A673 (cell line): ENCODE data around the gene MRGPRX2. TPM values are rescaled to one million over a fixed set of nuclear protein-coding genes. Genes with fewer than 3 reads are reported as not detected.

Experiments used
- BruUV-seq: library from RNA; stranded (reverse); fragments of 400-500 nt; replicated peaks from 2 replicates; lab custom pipeline; 2021; lab: Mats Ljungman, UMichigan
- CTCF ChIA-PET: fragments of 300-600 bp; sonication (Branson Sonifier 250); formaldehyde crosslinking; loops from one replicate; lab custom pipeline; 2022; ENCODE audit warnings: antibody characterized with exemption; lab: Charles Lee
- POLR2A ChIA-PET: fragments of 300-600 bp; sonication (Branson Sonifier 250); formaldehyde crosslinking; loops from one replicate; lab custom pipeline; 2022; ENCODE audit warnings: antibody characterized with exemption; ENCODE audit not compliant: low non-redundant PET; lab: Charles Lee
- DNase-seq: peaks from one replicate; pipeline ENCODE4 v3.0.0-alpha.2; 2015; ENCODE audit warnings: low spot score
- H3K27ac ChIP-seq: fragments of 200-600 bp; sonication (generic); 2 replicates; pipeline ENCODE4 v1.5.1; 2016; ENCODE audit warnings: mixed run types, low read depth, mild to moderate bottlenecking, mixed read lengths, antibody characterized with exemption, low read length; ENCODE audit not compliant: poor library complexity, severe bottlenecking
- H3K27me3 ChIP-seq: fragments of 200-600 bp; sonication (generic); replicated peaks from 2 replicates; pipeline ENCODE4 v1.6.1; 2017; ENCODE audit warnings: mixed run types, low read depth, mild to moderate bottlenecking, mixed read lengths, antibody characterized with exemption, low read length; ENCODE audit not compliant: insufficient read depth, poor library complexity
- H3K36me3 ChIP-seq: fragments of 200-600 bp; sonication (generic); 2 replicates; pipeline ENCODE4 v1.6.1; 2016; ENCODE audit warnings: mixed run types, mild to moderate bottlenecking, mixed read lengths, antibody characterized with exemption, low read length; ENCODE audit not compliant: insufficient read depth, poor library complexity, severe bottlenecking
- H3K4me1 ChIP-seq: fragments of 200-600 bp; sonication (generic); 2 replicates; pipeline ENCODE4 v1.6.1; 2017; ENCODE audit warnings: mixed run types, mild to moderate bottlenecking, mixed read lengths, antibody characterized with exemption, low read length; ENCODE audit not compliant: insufficient read depth, poor library complexity, severe bottlenecking
- H3K4me3 ChIP-seq: fragments of 200-600 bp; sonication (generic); 2 replicates; pipeline ENCODE4 v1.5.1; 2016; ENCODE audit warnings: low read depth, mixed run types, mild to moderate bottlenecking, mixed read lengths, low read length; ENCODE audit not compliant: poor library complexity, severe bottlenecking
- H3K9me3 ChIP-seq: fragments of 200-600 bp; sonication (generic); 2 replicates; pipeline ENCODE4 v1.6.1; 2016; ENCODE audit warnings: mixed run types, low read depth, mild to moderate bottlenecking, mixed read lengths, antibody characterized with exemption, low read length; ENCODE audit not compliant: poor library complexity, severe bottlenecking
- EZH2 ChIP-seq: fragments of 200-600 bp; sonication (generic); IDR thresholded peaks from 2 replicates; pipeline ENCODE4 v1.6.1; 2017; ENCODE audit warnings: borderline replicate concordance, low read depth, mild to moderate bottlenecking, mixed read lengths, antibody characterized with exemption, low read length; ENCODE audit not compliant: poor library complexity, severe bottlenecking
- intact Hi-C: fragments of 100-400 bp; cut with micrococcal nuclease; formaldehyde crosslinking; loops from one replicate; pipeline ENCODE4 v1.10.0; 2022; ENCODE audit not compliant: unreplicated experiment
- total RNA-seq: library from RNA; stranded (reverse); gene quantifications from 2 replicates; pipeline ENCODE4 v1.2.3, GENCODE V29; 2021
- TF ChIP-seq, protein P1 (sequence below): fragments of 300-800, 200-600 bp; sonication (generic); conservative IDR thresholded peaks from 2 replicates; pipeline ENCODE4 v1.5.1; 2017; ENCODE audit warnings: low read depth, mild to moderate bottlenecking, antibody characterized with exemption, low read length, moderate library complexity, mixed read lengths

Gene MRGPRX2
- total RNA-seq, 1 experiment from 2014 or later = not detected

DNA sequence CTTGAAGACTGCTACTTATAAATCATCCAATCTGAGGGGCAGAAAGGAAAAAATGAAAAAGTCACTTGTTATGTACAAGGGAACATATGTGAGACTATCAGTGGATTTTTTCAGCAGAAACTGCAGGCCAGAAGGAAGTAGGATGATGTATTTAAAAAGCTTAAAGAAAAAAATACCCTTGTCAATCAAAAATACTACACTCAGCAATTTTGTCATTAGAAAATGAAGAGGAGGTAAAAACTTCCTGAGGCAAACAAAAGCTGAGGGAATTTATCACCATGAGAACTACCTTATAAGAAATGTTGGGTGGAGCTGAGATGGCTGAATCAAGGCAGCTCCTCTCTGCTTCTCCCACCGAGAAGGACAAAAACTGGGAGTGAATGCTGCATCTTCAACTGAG is 21.1 kb downstream of the MRGPRX2 start:
- ChIA-PET CTCF (no interaction called here), POLR2A (no interaction called here)
- H3K36me3 ChIP-seq = no peaks in the 10 kb centered on the region
- no peak overlapping the region for H3K27ac ChIP-seq
- no peaks in the 10 kb centered on the region for H3K4me1 ChIP-seq
- intact Hi-C loops = no loop called here
- H3K9me3 ChIP-seq = no peaks in the 10 kb centered on the region
- no peak for DNase-seq
- TF ChIP-seq, protein P1, sequence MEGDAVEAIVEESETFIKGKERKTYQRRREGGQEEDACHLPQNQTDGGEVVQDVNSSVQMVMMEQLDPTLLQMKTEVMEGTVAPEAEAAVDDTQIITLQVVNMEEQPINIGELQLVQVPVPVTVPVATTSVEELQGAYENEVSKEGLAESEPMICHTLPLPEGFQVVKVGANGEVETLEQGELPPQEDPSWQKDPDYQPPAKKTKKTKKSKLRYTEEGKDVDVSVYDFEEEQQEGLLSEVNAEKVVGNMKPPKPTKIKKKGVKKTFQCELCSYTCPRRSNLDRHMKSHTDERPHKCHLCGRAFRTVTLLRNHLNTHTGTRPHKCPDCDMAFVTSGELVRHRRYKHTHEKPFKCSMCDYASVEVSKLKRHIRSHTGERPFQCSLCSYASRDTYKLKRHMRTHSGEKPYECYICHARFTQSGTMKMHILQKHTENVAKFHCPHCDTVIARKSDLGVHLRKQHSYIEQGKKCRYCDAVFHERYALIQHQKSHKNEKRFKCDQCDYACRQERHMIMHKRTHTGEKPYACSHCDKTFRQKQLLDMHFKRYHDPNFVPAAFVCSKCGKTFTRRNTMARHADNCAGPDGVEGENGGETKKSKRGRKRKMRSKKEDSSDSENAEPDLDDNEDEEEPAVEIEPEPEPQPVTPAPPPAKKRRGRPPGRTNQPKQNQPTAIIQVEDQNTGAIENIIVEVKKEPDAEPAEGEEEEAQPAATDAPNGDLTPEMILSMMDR = no peak
- no peak for TF ChIP-seq EZH2
- peaks cover 8% of the 10 kb centered on the region for H3K27me3 ChIP-seq
- BruUV-seq = no TSS peak
- no peak overlapping the region for H3K4me3 ChIP-seq

DNA sequence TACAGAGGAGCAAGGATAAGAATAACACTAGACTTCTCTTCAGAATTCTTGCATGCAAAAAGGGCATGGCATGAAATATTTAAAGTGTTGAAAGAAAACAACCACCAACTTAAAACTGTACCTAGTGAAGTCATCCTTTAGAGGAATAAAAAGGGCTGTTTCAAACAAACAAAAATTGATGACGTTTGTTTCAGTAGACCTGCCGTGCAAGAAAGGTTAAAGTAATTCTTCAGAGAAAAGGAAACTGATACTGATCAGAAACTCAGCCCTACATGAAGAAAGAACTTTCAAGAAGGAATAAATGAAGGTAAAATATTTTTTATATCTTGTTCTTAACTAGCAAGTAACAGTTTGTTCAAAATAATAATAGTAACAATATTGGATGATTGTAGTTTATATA is 27.5 kb downstream of the MRGPRX2 start:
- no peak for DNase-seq
- Histone ChIP-seq H3K4me3 (no peak overlapping the region), H3K27me3 (peaks cover 8% of the 10 kb centered on the region), H3K4me1 (no peaks in the 10 kb centered on the region), H3K27ac (no peak overlapping the region), H3K9me3 (no peaks in the 10 kb centered on the region), H3K36me3 (no peaks in the 10 kb centered on the region)
- ChIA-PET POLR2A (no interaction called here), CTCF (no interaction called here)
- TF ChIP-seq EZH2 = no peak
- TF ChIP-seq, protein P1 = no peak
- intact Hi-C loops = no loop called here
- BruUV-seq = no TSS peak

DNA sequence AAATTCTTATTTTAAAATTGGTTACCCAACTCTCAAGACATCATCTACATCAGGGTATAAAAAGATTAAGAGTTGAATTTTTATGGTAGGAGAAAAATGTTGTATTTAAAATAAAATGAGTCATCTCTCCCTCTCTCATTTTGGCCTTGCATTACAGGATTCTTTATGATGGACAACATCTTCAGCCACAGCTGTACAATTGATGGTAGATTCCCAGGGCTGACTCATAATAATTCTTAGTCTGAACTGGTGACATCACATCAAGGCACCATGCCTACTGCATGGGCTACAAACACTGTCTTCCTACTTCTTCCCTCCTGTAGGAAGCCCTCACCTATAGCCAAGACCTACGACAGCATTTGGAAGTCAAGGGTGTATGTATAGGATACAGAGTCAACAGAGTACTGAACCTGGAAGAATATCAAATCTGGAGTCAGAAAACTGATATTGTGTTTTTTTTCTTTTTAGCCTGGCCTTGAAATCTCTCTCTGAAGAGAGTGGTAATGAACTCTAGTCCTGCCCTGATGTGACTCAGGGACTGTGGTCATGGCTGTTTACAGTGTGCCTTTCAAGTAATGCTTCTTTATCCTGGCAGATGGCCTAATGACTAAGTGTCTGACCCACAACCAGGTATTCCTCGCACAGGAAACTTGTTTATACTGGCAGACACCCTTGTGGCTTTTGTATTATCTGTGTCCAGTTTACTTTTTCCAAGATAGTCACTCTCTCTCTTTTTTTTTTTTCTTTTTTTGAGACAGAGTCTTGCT is 32.5 kb downstream of the MRGPRX2 start:
- Histone ChIP-seq H3K27me3 (peaks cover 12% of the 10 kb centered on the region), H3K27ac (no peak overlapping the region), H3K9me3 (no peaks in the 10 kb centered on the region), H3K4me3 (no peak overlapping the region), H3K4me1 (no peaks in the 10 kb centered on the region), H3K36me3 (no peaks in the 10 kb centered on the region)
- TF ChIP-seq EZH2 = no peak
- TF ChIP-seq, protein P1 = no peak
- ChIA-PET POLR2A (no interaction called here), CTCF (no interaction called here)
- DNase-seq = no peak
- BruUV-seq = no TSS peak
- intact Hi-C loops = no loop called here
